Choroid plexus epithelial cell (primary cell): ENCODE measurements around the gene RBM15.
A peak's percentile ranks its signal among the peaks of the same experiment; 100 is the strongest.

Experiments used
- DNase-seq: peaks from one replicate; pipeline ENCODE4 v3.0.0-alpha.2; 2010; ENCODE audit warnings: low read depth
- H3K4me3 ChIP-seq: 2 replicates; pipeline ENCODE4 v1.5.1; 2011; ENCODE audit warnings: low read depth, mild to moderate bottlenecking, control low read depth, low read length, moderate library complexity
- TF ChIP-seq, protein P1 (sequence below): conservative IDR thresholded peaks from 2 replicates; pipeline ENCODE4 v1.5.1; 2011; ENCODE audit warnings: low read depth, mild to moderate bottlenecking, control low read depth, inconsistent platforms, low read length, moderate library complexity

Gene RBM15, protein sequence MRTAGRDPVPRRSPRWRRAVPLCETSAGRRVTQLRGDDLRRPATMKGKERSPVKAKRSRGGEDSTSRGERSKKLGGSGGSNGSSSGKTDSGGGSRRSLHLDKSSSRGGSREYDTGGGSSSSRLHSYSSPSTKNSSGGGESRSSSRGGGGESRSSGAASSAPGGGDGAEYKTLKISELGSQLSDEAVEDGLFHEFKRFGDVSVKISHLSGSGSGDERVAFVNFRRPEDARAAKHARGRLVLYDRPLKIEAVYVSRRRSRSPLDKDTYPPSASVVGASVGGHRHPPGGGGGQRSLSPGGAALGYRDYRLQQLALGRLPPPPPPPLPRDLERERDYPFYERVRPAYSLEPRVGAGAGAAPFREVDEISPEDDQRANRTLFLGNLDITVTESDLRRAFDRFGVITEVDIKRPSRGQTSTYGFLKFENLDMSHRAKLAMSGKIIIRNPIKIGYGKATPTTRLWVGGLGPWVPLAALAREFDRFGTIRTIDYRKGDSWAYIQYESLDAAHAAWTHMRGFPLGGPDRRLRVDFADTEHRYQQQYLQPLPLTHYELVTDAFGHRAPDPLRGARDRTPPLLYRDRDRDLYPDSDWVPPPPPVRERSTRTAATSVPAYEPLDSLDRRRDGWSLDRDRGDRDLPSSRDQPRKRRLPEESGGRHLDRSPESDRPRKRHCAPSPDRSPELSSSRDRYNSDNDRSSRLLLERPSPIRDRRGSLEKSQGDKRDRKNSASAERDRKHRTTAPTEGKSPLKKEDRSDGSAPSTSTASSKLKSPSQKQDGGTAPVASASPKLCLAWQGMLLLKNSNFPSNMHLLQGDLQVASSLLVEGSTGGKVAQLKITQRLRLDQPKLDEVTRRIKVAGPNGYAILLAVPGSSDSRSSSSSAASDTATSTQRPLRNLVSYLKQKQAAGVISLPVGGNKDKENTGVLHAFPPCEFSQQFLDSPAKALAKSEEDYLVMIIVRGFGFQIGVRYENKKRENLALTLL

GRCh38 chr1:110338886-110339406, at the start of gene RBM15:
TSS of gene RBM15 (plus strand) at chr1:110339377. CDS start at chr1:110339406, 29 bp downstream.
- TF ChIP-seq, protein P1, sequence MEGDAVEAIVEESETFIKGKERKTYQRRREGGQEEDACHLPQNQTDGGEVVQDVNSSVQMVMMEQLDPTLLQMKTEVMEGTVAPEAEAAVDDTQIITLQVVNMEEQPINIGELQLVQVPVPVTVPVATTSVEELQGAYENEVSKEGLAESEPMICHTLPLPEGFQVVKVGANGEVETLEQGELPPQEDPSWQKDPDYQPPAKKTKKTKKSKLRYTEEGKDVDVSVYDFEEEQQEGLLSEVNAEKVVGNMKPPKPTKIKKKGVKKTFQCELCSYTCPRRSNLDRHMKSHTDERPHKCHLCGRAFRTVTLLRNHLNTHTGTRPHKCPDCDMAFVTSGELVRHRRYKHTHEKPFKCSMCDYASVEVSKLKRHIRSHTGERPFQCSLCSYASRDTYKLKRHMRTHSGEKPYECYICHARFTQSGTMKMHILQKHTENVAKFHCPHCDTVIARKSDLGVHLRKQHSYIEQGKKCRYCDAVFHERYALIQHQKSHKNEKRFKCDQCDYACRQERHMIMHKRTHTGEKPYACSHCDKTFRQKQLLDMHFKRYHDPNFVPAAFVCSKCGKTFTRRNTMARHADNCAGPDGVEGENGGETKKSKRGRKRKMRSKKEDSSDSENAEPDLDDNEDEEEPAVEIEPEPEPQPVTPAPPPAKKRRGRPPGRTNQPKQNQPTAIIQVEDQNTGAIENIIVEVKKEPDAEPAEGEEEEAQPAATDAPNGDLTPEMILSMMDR, result no peak
- H3K4me3 ChIP-seq, result peak within 1 kb of the TSS; percentile 100

GRCh38 chr1:110291241-110292030, 47.7 kb upstream of the RBM15 start:
- TF ChIP-seq, protein P1, result no peak
- no peak overlapping the region for H3K4me3 ChIP-seq
- DNase-seq, result no peak

More at GRCh38 chr1:110338886-110339406, at the start of gene RBM15:
- peak; percentile 100 for DNase-seq

GRCh38 chr1:110292031-110292741, 47.0 kb upstream of the RBM15 start:
- H3K4me3 ChIP-seq, result no peak overlapping the region
- DNase-seq, result peak; percentile 38
- TF ChIP-seq, protein P1, result no peak

- no peak overlapping the region for H3K4me3 ChIP-seq
- DNase-seq, result no peak
- TF ChIP-seq, protein P1, result no peak
These were observed 45.5 kb upstream of the RBM15 start for GRCh38 chr1:110293601-110294104.

DNA sequence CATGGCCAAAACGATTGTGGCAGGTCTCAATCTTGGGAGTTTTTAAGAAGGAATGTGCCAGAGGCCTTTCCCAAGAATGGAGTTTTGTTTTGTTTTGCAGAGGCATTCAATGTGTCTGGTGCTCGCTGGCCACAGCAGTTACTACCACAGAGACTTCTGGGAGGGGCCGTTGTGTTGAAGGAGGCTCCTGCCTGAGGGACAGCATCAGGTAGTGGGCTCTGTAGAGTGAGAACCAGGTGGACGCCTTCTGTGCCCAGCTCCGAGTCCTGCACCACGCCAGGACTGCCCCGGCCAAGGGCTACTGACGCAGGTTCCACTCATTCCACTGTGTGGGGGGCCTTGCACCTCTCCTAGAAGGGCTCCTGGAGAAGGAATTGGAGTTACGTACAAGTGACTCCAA, 44.9 kb upstream of the RBM15 start:
- DNase-seq, result no peak
- TF ChIP-seq, protein P1, result no peak
- H3K4me3 ChIP-seq, result no peak overlapping the region
